Trophoblast cell (in vitro differentiated cells and primary cell): ENCODE data around the gene PPDPF.
"Not testable (repeated sequence)": the region's sequence is repeated elsewhere in the genome, so short reads cannot be mapped to it uniquely, and the experiment has no call there.

Source experiments
- DNase-seq, 2 donors: peaks; one replicate each; pipeline ENCODE4 v3.0.0-alpha.2; 2016
- H2AFZ ChIP-seq: 2 replicates; pipeline ENCODE4 v1.6.1; 2013; ENCODE audit warnings: low read length, moderate library complexity, mild to moderate bottlenecking; ENCODE audit not compliant: insufficient read depth, poor library complexity
- H2AK5ac ChIP-seq: 2 replicates; pipeline ENCODE4 v1.6.1; 2013; ENCODE audit warnings: mild to moderate bottlenecking, low read length
- H2BK120ac ChIP-seq: 2 replicates; pipeline ENCODE4 v1.6.1; 2013; ENCODE audit warnings: low read length, mild to moderate bottlenecking, moderate library complexity; ENCODE audit not compliant: insufficient read depth, poor library complexity
- H2BK12ac ChIP-seq: 2 replicates; pipeline ENCODE4 v1.6.1; 2013; ENCODE audit warnings: mild to moderate bottlenecking, low read length, moderate library complexity
- H2BK5ac ChIP-seq: 2 replicates; pipeline ENCODE4 v1.6.1; 2013; ENCODE audit warnings: low read length, low read depth, moderate library complexity, mild to moderate bottlenecking; ENCODE audit not compliant: poor library complexity
- H3K14ac ChIP-seq: 2 replicates; pipeline ENCODE4 v1.6.1; 2013; ENCODE audit warnings: mild to moderate bottlenecking, low read length
- H3K18ac ChIP-seq: 2 replicates; pipeline ENCODE4 v1.6.1; 2013; ENCODE audit warnings: mild to moderate bottlenecking, low read length
- H3K23ac ChIP-seq: 2 replicates; pipeline ENCODE4 v1.6.1; 2013; ENCODE audit warnings: low read length
- H3K27ac ChIP-seq: 2 replicates; pipeline ENCODE4 v1.5.1; 2013; ENCODE audit warnings: low read depth, mild to moderate bottlenecking, inconsistent platforms, low read length, moderate library complexity
- H3K27me3 ChIP-seq: 2 replicates; pipeline ENCODE4 v1.6.1; 2013; ENCODE audit warnings: inconsistent platforms, mild to moderate bottlenecking, low read length, moderate library complexity; ENCODE audit not compliant: insufficient read depth
- H3K36me3 ChIP-seq, 2 experiments: 1 replicate in 1 of 2; 2 replicates in 1 of 2; pipeline ENCODE4 v1.6.1; 2013; ENCODE audit warnings: low read length in 2 of 2, mild to moderate bottlenecking in 2 of 2, moderate library complexity in 1 of 2; ENCODE audit not compliant: insufficient read depth in 2 of 2, control insufficient read depth in 1 of 2
- H3K4ac ChIP-seq: 2 replicates; pipeline ENCODE4 v1.6.1; 2013; ENCODE audit warnings: low read depth, mild to moderate bottlenecking, low read length, moderate library complexity
- H3K4me1 ChIP-seq, 2 experiments: 1 replicate in 1 of 2; 2 replicates in 1 of 2; pipeline ENCODE4 v1.6.1; 2013; ENCODE audit warnings: low read length in 2 of 2, mild to moderate bottlenecking in 2 of 2, moderate library complexity in 1 of 2; ENCODE audit not compliant: insufficient read depth in 2 of 2, control insufficient read depth in 1 of 2
- H3K4me2 ChIP-seq: 2 replicates; pipeline ENCODE4 v1.6.1; 2013; ENCODE audit warnings: inconsistent platforms, mild to moderate bottlenecking, low read length, moderate library complexity
- H3K4me3 ChIP-seq: 2 replicates; pipeline ENCODE4 v1.5.1; 2013; ENCODE audit warnings: mild to moderate bottlenecking, low read depth, low read length, inconsistent platforms
- H3K79me1 ChIP-seq: one replicate; pipeline ENCODE4 v1.6.1; 2013; ENCODE audit warnings: low read length
- H3K79me2 ChIP-seq: 2 replicates; pipeline ENCODE4 v1.6.1; 2013; ENCODE audit warnings: low read length, mild to moderate bottlenecking; ENCODE audit not compliant: control insufficient read depth, insufficient read depth, poor library complexity
- H3K9ac ChIP-seq: 2 replicates; pipeline ENCODE4 v1.6.1; 2013; ENCODE audit warnings: mild to moderate bottlenecking, low read length
- H3K9me3 ChIP-seq: 2 replicates; pipeline ENCODE4 v1.6.1; 2013; ENCODE audit warnings: low read depth, mild to moderate bottlenecking, control low read depth, inconsistent platforms, low read length; ENCODE audit not compliant: insufficient read depth
- H4K12ac ChIP-seq: 2 replicates; pipeline ENCODE4 v1.6.1; 2013; ENCODE audit warnings: low read depth, mild to moderate bottlenecking, low read length, moderate library complexity
- H4K8ac ChIP-seq: 2 replicates; pipeline ENCODE4 v1.6.1; 2013; ENCODE audit warnings: low read depth, mild to moderate bottlenecking, low read length, moderate library complexity
- H4K91ac ChIP-seq: one replicate; pipeline ENCODE4 v1.6.1; 2013; ENCODE audit warnings: low read depth, mild to moderate bottlenecking, low read length, moderate library complexity
- WGBS: extraction: QIAGEN DNeasy Blood & Tissue Kit; methylation state at CpG from one replicate; pipeline ENCODE4 v1.1.7; 2013; ENCODE audit warnings: missing lambda C conversion rate; ENCODE audit not compliant: insufficient read length, insufficient coverage; ENCODE audit errors: extremely low coverage; 5-methylcytosine and 5-hydroxymethylcytosine counted together

The PPDPF gene

GRCh38 chr20:63557481-63557891 lies 36.9 kb downstream of the PPDPF start:
- H3K14ac ChIP-seq = no peak overlapping the region
- peaks cover 3% of the 10 kb centered on the region for H3K79me1 ChIP-seq
- peaks cover 17 to 20% of the 10 kb centered on the region in 2 experiments for H3K36me3 ChIP-seq
- peaks cover 2% of the 10 kb centered on the region for H3K9me3 ChIP-seq
- no peak overlapping the region for H4K91ac ChIP-seq
- no peak overlapping the region for H2BK12ac ChIP-seq
- no peak overlapping the region for H3K4me2 ChIP-seq
- no peak overlapping the region for H2BK5ac ChIP-seq
- H4K8ac ChIP-seq = no peak overlapping the region
- H3K79me2 ChIP-seq = no peaks in the 10 kb centered on the region
- no peak overlapping the region for H3K18ac ChIP-seq
- H3K9ac ChIP-seq = no peak overlapping the region
- no peak overlapping the region for H3K23ac ChIP-seq
- no CpG with 5 or more reads among the region's 19 CpGs for WGBS
- H3K4ac ChIP-seq = no peak overlapping the region
- H2BK120ac ChIP-seq = no peak overlapping the region
- no peak overlapping the region for H3K27ac ChIP-seq
- H2AK5ac ChIP-seq = no peak overlapping the region
- H4K12ac ChIP-seq = no peak overlapping the region
- no peak for DNase-seq
- H3K4me3 ChIP-seq = no peak overlapping the region
- H2AFZ ChIP-seq = no peak overlapping the region
- no peaks in the 10 kb centered on the region for H3K27me3 ChIP-seq
- peaks cover 6 to 7% of the 10 kb centered on the region in 2 experiments for H3K4me1 ChIP-seq

- Histone ChIP-seq H3K4me2 (no peak overlapping the region), H4K8ac (no peak overlapping the region), H2BK5ac (no peak overlapping the region), H3K14ac (no peak overlapping the region), H3K36me3 (peaks cover 21 to 31% of the 10 kb centered on the region in 2 experiments), H3K23ac (no peak overlapping the region), H2BK12ac (no peak overlapping the region), H3K18ac (no peak overlapping the region), H2BK120ac (no peak overlapping the region), H4K91ac (no peak overlapping the region), H3K4me3 (no peak overlapping the region), H2AK5ac (no peak overlapping the region), H3K4ac (no peak overlapping the region), H3K79me2 (no peaks in the 10 kb centered on the region), H4K12ac (no peak overlapping the region), H3K9me3 (no peaks in the 10 kb centered on the region), H3K9ac (no peak overlapping the region), H3K79me1 (no peaks in the 10 kb centered on the region), H2AFZ (no peak overlapping the region), H3K27me3 (no peaks in the 10 kb centered on the region), H3K4me1 (no peaks in the 10 kb centered on the region), H3K27ac (no peak overlapping the region)
- WGBS = no CpG with 5 or more reads among the region's 14 CpGs
- no peak for DNase-seq
These were observed 38.4 kb downstream of the PPDPF start for GRCh38 chr20:63558804-63559484.

- H3K9me3 ChIP-seq, H4K91ac ChIP-seq, H3K9ac ChIP-seq, H2AK5ac ChIP-seq, H3K79me2 ChIP-seq, H3K18ac ChIP-seq, DNase-seq, H3K4me1 ChIP-seq, H3K23ac ChIP-seq, H3K27ac ChIP-seq, H2BK12ac ChIP-seq, H2BK5ac ChIP-seq, H4K12ac ChIP-seq, H2BK120ac ChIP-seq, H3K14ac ChIP-seq, H3K79me1 ChIP-seq, H3K4me2 ChIP-seq, H4K8ac ChIP-seq, H2AFZ ChIP-seq, H3K27me3 ChIP-seq, H3K4ac ChIP-seq, H3K4me3 ChIP-seq: not testable (repeated sequence)
- WGBS = no CpG with 5 or more reads among the region's 31 CpGs
- H3K36me3 ChIP-seq = peaks cover 25 to 37% of the 10 kb centered on the region in 2 experiments
These were observed 39.1 kb downstream of the PPDPF start for GRCh38 chr20:63559485-63560332.

- no peak overlapping the region for H2AFZ ChIP-seq
- no peaks in the 10 kb centered on the region for H3K79me2 ChIP-seq
- no peak overlapping the region for H2BK5ac ChIP-seq
- no peaks in the 10 kb centered on the region for H3K4me1 ChIP-seq
- no peak overlapping the region for H2BK12ac ChIP-seq
- no peak for DNase-seq
- H3K9me3 ChIP-seq = peaks cover 4% of the 10 kb centered on the region
- no peak overlapping the region for H4K12ac ChIP-seq
- H3K79me1 ChIP-seq = no peaks in the 10 kb centered on the region
- H2AK5ac ChIP-seq = no peak overlapping the region
- H3K23ac ChIP-seq = no peak overlapping the region
- H3K4ac ChIP-seq = no peak overlapping the region
- no peaks in the 10 kb centered on the region for H3K27me3 ChIP-seq
- no peak overlapping the region for H3K27ac ChIP-seq
- H4K8ac ChIP-seq = no peak overlapping the region
- WGBS = no CpG with 5 or more reads among the region's 16 CpGs
- H3K4me3 ChIP-seq = no peak overlapping the region
- no peak overlapping the region for H4K91ac ChIP-seq
- no peak overlapping the region for H3K4me2 ChIP-seq
- H3K18ac ChIP-seq = no peak overlapping the region
- H3K9ac ChIP-seq = no peak overlapping the region
- peaks cover 31 to 44% of the 10 kb centered on the region in 2 experiments for H3K36me3 ChIP-seq
- no peak overlapping the region for H3K14ac ChIP-seq
- H2BK120ac ChIP-seq = no peak overlapping the region
These were observed 39.8 kb downstream of the PPDPF start for GRCh38 chr20:63560333-63560805.
